Ectodermal cell (in vitro differentiated cells): ENCODE results near the gene RECQL. TPM values are rescaled to one million over a fixed set of nuclear protein-coding genes. Genes with fewer than 3 reads are reported as not detected.
A peak's percentile ranks its signal among the peaks of the same experiment; 100 is the strongest.

Source experiments
- H3K27ac ChIP-seq: 2 replicates; pipeline ENCODE4 v1.7.0; 2013; ENCODE audit warnings: mild to moderate bottlenecking, low read depth, low read length; ENCODE audit not compliant: insufficient read depth, poor library complexity, severe bottlenecking
- H3K27me3 ChIP-seq: 2 replicates; pipeline ENCODE4 v1.7.0; 2013; ENCODE audit warnings: mild to moderate bottlenecking, low read length; ENCODE audit not compliant: insufficient read depth, control insufficient read depth, poor library complexity, severe bottlenecking
- H3K36me3 ChIP-seq: one replicate; pipeline ENCODE4 v1.7.0; 2013; ENCODE audit warnings: low read length; ENCODE audit not compliant: control insufficient read depth, insufficient read depth
- H3K4me1 ChIP-seq: one replicate; pipeline ENCODE4 v1.7.0; 2013; ENCODE audit warnings: low read length; ENCODE audit not compliant: control insufficient read depth, insufficient read depth
- H3K4me3 ChIP-seq: 2 replicates; pipeline ENCODE4 v1.7.0; 2013; ENCODE audit warnings: low read depth, low read length, control low read depth; ENCODE audit not compliant: insufficient read depth
- H3K9me3 ChIP-seq: 2 replicates; pipeline ENCODE4 v1.7.0; 2013; ENCODE audit warnings: mild to moderate bottlenecking, low read length, moderate library complexity; ENCODE audit not compliant: control insufficient read depth
- WGBS, 2 experiments: methylation state at CpG; one replicate each; pipeline ENCODE4 v1.1.7; 2013; ENCODE audit warnings: missing lambda C conversion rate in 2 of 2; 5-methylcytosine and 5-hydroxymethylcytosine counted together
- polyA plus RNA-seq, 4 experiments: library from polyadenylated mRNA; stranded (reverse); fragments of 50-300 nt; gene quantifications; one replicate each; pipeline ENCODE4 v1.2.3, GENCODE V29; 2013

RECQL gene
- 43.1 TPM for polyA plus RNA-seq (2013, experiment 1 of 4)
- 45.8 TPM for polyA plus RNA-seq (2013, experiment 2 of 4)
- 42.8 TPM for polyA plus RNA-seq (2013, experiment 3 of 4)
- 38.0 TPM for polyA plus RNA-seq (2013, experiment 4 of 4)

- 0 to 1% methylated on average over 61 of the region's 61 CpGs for WGBS, 2 experiments
- peak within 1 kb of the TSS; percentile 88 for H3K4me3 ChIP-seq
- peak within 1 kb of the TSS; percentile 87 for H3K27ac ChIP-seq
- H3K9me3 ChIP-seq = no peaks in the 10 kb centered on the region
- peaks cover 10% of the 10 kb centered on the region for H3K36me3 ChIP-seq
- no peaks in the 10 kb centered on the region for H3K4me1 ChIP-seq
- H3K27me3 ChIP-seq = no peaks in the 10 kb centered on the region
Observed at GRCh38 chr12:21501258-21502163, at the start of gene RECQL, which contains the start of gene GOLT1B. Gene RECQL, minus strand, starts transcription at chr12:21501635. Its CDS starts 2,065 bp downstream, at chr12:21499570. Gene GOLT1B, plus strand, starts transcription at chr12:21501789. Its CDS starts 135 bp downstream, at chr12:21501924.

GRCh38 chr12:21547437-21547836, 46.0 kb upstream of the RECQL start:
- 69 to 93% methylated on average over 1 of the region's 1 CpG for WGBS, 2 experiments
- no peak overlapping the region for H3K27ac ChIP-seq
- H3K27me3 ChIP-seq = no peaks in the 10 kb centered on the region
- H3K36me3 ChIP-seq = no peaks in the 10 kb centered on the region
- H3K9me3 ChIP-seq = no peaks in the 10 kb centered on the region
- H3K4me3 ChIP-seq = no peak overlapping the region
- H3K4me1 ChIP-seq = no peaks in the 10 kb centered on the region

- H3K36me3 ChIP-seq = no peaks in the 10 kb centered on the region
- no peaks in the 10 kb centered on the region for H3K27me3 ChIP-seq
- 0% methylated on average over 1 of the region's 1 CpG for WGBS, 2 experiments
- H3K9me3 ChIP-seq = no peaks in the 10 kb centered on the region
- no peak overlapping the region for H3K4me3 ChIP-seq
- H3K27ac ChIP-seq = no peak overlapping the region
- no peaks in the 10 kb centered on the region for H3K4me1 ChIP-seq
Observed at GRCh38 chr12:21546716-21547115, 45.3 kb upstream of the RECQL start.

- no peak overlapping the region for H3K27ac ChIP-seq
- no peaks in the 10 kb centered on the region for H3K27me3 ChIP-seq
- H3K4me1 ChIP-seq = no peaks in the 10 kb centered on the region
- H3K4me3 ChIP-seq = no peak overlapping the region
- no peaks in the 10 kb centered on the region for H3K36me3 ChIP-seq
- 92% methylated on average over 2 of the region's 2 CpGs; no CpG with 5 or more reads in 1 of the 2 experiments for WGBS, 2 experiments
- no peaks in the 10 kb centered on the region for H3K9me3 ChIP-seq
Observed at GRCh38 chr12:21545557-21545956, 44.1 kb upstream of the RECQL start.

- H3K36me3 ChIP-seq = no peaks in the 10 kb centered on the region
- H3K9me3 ChIP-seq = no peaks in the 10 kb centered on the region
- H3K4me1 ChIP-seq = no peaks in the 10 kb centered on the region
- H3K27me3 ChIP-seq = no peaks in the 10 kb centered on the region
- H3K27ac ChIP-seq = no peak overlapping the region
- H3K4me3 ChIP-seq = no peak overlapping the region
Observed at GRCh38 chr12:21543151-21543550, 41.7 kb upstream of the RECQL start.

GRCh38 chr12:21542403-21542802, 41.0 kb upstream of the RECQL start:
- no peaks in the 10 kb centered on the region for H3K9me3 ChIP-seq
- no peaks in the 10 kb centered on the region for H3K27me3 ChIP-seq
- 93 to 94% methylated on average over 5 of the region's 5 CpGs for WGBS, 2 experiments
- H3K36me3 ChIP-seq = no peaks in the 10 kb centered on the region
- no peak overlapping the region for H3K27ac ChIP-seq
- no peaks in the 10 kb centered on the region for H3K4me1 ChIP-seq
- no peak overlapping the region for H3K4me3 ChIP-seq

- Histone ChIP-seq H3K4me3 (no peak overlapping the region), H3K36me3 (no peaks in the 10 kb centered on the region), H3K27me3 (no peaks in the 10 kb centered on the region), H3K4me1 (no peaks in the 10 kb centered on the region), H3K9me3 (no peaks in the 10 kb centered on the region), H3K27ac (no peak overlapping the region)
- WGBS, 2 experiments = 83 to 93% methylated on average over 6 of the region's 6 CpGs
Observed at GRCh38 chr12:21541773-21542172, 40.3 kb upstream of the RECQL start.

- Histone ChIP-seq H3K4me1 (no peaks in the 10 kb centered on the region), H3K9me3 (no peaks in the 10 kb centered on the region), H3K27ac (no peak overlapping the region), H3K27me3 (no peaks in the 10 kb centered on the region), H3K4me3 (no peak overlapping the region), H3K36me3 (no peaks in the 10 kb centered on the region)
Observed at GRCh38 chr12:21539797-21540196, 38.4 kb upstream of the RECQL start.

- H3K36me3 ChIP-seq = no peaks in the 10 kb centered on the region
- no peak overlapping the region for H3K27ac ChIP-seq
- no peak overlapping the region for H3K4me3 ChIP-seq
- no peaks in the 10 kb centered on the region for H3K9me3 ChIP-seq
- H3K27me3 ChIP-seq = no peaks in the 10 kb centered on the region
- no peaks in the 10 kb centered on the region for H3K4me1 ChIP-seq
- WGBS, 2 experiments = 90 to 93% methylated on average over 5 of the region's 5 CpGs
Observed at GRCh38 chr12:21538061-21538653, 36.7 kb upstream of the RECQL start.

- Histone ChIP-seq H3K4me1 (no peaks in the 10 kb centered on the region), H3K9me3 (no peaks in the 10 kb centered on the region), H3K36me3 (no peaks in the 10 kb centered on the region), H3K27me3 (peaks cover 54% of the 10 kb centered on the region), H3K4me3 (no peak overlapping the region), H3K27ac (no peak overlapping the region)
- WGBS, 2 experiments = 91 to 92% methylated on average over 2 of the region's 2 CpGs
Observed at GRCh38 chr12:21529456-21529855, 28.0 kb upstream of the RECQL start.
